GM18505 (cell line): ENCODE data around the gene ABL1.

Experiments
- ATAC-seq: cut with Tn5 transposase; IDR thresholded peaks from one replicate; pipeline ENCODE4 v1.9.1; 2021; ENCODE audit not compliant: unreplicated experiment
- POLR2A ChIP-seq: IDR thresholded peaks from 4 replicates; pipeline ENCODE4 v1.6.1; 2011; ENCODE audit warnings: borderline replicate concordance; ENCODE audit not compliant: insufficient read depth, insufficient read length; ENCODE audit errors: extremely low read depth

ABL1 gene

DNA sequence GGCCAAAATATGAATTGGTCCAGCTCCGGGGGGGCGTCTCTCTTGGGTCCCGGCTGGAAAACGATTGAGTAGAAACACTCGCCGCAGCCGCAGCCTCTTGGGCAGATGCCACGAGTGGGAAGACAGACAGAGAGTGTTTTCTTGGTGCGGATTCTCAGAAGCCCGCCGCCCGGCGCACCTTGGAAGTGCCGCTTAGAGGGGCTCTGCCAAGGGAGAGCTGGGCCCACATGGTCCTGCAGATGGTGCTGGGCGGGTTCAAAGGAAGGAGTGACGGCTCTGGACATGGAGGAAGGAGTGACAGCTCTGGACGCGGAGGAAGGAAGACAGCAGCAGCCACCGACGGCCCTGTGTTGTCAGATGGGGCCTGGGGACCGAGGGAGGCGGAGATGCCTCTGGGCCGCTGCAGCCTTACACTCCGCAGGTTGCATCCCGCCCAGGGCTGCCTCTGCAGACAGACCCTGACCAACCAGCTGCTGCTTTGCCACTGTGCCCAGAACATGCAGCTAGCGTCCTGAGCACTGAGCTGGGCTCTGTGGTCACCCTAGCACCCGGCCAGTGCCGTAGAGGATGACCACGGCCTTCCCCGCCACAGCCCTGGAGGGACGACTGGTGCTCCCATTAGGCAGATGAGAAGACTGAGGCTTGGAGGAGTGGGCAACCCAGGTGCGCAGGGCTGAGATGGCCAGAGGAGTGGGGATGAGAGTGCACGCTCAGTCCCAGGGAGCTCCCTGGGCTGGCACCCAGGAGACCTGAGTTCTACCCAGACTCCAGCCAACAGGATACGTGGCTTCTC lies 82.3 kb downstream of the ABL1 start:
- no peak for ATAC-seq
- no peak for TF ChIP-seq POLR2A

DNA sequence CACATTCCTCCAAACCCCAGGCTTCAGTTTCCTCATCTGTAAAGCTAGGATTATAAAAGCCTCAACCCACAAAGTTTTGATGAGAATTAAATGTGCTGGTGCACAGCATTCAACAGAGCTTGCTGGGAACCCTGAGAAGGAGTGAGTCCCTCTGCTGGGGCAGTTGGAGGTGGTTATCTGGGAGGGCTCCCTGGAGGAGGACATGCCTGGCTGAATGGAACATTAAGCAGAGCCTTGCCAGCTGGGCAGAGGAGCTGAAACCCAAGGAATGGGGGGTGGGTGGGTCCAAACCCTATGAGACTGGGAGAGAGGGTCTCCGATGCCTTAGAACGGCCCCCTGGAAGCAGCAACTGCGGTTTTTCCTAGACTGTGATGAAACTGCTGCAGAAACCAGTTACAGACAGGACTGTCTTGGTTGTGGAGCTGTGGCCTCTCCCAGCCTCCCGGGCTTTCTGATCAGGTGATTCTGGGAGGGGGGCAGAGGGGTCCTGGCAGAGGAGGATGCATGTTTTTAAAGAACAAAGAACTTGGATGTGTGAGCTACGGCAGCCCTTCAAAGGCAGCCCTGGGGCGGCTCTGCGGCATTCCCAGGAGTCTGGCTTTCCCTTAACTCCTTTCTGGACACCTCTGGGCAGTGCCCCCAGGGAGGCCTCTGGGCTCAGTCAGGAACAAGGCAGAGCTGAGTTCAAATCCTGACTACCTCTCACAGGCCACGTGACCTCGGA lies 83.2 kb downstream of the ABL1 start:
- no peak for TF ChIP-seq POLR2A
- no peak for ATAC-seq

DNA sequence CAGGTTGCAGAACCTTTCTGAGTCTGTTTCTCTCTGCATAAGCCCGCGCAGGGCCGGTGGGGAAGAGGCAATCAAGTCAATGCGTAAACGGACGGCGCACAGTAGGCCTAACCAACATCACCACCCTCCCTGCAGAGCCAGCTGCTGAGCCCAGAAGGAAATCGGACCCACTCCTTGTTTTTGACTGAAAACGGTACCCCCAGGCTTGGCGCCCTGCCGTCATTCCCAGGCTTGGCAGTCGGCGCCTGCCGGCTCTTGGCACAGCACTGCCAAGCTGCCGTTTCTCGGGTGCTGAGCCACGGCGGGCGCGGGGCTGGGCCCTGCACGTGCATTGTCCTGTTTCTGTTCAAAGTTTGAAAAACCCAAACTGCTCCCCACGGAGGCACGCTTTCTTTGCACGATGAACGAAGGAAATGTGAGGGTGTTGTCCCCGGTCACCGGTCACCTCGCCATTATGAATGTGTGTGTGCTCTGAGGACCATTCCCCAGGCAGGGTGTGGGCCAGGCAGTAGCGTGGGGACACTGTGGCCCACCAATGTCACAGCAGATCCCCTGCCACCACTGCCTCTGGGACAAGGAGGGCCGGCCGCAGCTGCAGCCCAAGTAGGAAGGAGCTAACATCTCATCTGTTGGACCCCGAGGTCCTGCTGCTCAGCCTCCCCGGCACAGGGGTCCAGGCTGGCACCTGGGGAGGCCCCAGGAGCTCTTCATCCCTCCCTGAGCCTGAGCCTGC lies 83.9 kb downstream of the ABL1 start:
- TF ChIP-seq POLR2A, result no peak
- no peak for ATAC-seq

DNA sequence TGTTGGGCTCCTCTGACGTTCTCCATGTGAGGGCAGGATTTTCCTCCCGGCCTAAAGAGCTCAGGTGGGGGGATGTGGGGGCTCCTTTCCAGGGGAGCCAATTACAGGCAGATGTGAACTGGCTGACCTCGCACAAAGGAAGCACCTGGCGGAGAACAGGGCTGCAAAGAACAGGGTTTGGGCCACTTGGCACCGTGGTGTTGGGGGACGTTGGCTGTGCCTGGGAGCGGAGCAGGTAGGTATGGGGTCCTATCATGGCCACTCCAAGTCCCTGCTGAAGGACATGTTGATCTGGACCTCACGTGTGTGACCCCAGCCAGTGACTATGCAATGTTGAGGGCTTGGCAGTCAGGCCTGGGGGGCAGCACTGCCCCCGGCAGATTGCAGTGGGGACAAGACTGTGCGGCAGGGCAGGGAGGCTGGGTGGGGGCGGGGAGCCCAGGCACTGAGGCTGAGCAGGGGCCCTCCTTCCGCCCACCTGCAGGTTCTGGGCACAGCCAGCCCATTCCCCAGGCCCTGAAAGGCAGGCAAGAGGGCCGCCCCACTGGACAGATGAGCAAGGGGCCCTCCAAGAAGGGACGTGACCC lies 84.6 kb downstream of the ABL1 start:
- no peak for ATAC-seq
- TF ChIP-seq POLR2A, result no peak

DNA sequence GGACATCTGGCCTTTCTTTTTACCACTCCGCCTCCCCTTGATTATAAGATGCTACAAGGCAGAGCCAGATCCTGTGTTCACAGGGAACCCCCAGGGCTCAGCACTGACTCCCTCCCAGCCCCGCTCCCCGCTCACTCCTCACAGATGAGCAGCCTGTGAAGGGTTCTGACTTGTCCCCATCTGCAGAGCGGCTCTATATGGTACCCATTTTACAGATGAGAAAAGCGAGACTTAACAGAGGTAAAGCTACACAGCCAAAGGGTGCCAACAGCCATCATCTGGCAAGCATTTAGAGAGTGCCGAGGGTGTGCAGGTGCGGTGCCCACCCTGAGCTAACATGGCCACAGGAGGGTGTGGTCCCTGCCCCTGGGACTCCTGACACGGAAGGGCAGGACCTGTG lies 85.2 kb downstream of the ABL1 start:
- no peak for TF ChIP-seq POLR2A

DNA sequence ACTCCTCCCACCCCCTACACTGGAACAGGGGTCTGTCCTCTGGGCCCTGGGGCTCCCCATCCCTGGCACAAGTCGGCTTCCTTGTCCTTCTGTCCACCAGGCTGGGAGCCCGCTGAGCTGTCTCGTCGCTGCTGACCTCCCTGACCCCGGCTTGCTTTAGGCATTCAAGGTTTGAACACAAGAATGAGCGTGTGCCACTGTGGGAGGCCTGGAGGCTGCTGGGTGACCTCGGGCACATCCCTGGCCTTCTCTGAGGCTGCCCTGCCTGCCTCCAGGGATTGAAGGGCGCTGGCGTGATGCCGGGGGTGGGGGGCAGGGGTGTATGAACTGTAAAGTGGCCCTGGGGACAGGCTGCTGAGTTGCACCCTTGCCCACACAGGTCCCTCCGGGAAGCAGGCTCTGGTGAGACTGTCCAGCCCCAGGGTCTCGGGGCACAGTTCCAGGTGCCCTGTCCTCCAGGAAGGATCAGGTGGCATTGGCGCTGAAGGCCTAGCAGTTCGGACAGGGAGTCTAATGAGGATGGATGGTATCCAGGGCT lies 85.8 kb downstream of the ABL1 start:
- ATAC-seq, result no peak
- no peak for TF ChIP-seq POLR2A

More for the DNA sequence above, 85.2 kb downstream of the ABL1 start:
- no peak for ATAC-seq

DNA sequence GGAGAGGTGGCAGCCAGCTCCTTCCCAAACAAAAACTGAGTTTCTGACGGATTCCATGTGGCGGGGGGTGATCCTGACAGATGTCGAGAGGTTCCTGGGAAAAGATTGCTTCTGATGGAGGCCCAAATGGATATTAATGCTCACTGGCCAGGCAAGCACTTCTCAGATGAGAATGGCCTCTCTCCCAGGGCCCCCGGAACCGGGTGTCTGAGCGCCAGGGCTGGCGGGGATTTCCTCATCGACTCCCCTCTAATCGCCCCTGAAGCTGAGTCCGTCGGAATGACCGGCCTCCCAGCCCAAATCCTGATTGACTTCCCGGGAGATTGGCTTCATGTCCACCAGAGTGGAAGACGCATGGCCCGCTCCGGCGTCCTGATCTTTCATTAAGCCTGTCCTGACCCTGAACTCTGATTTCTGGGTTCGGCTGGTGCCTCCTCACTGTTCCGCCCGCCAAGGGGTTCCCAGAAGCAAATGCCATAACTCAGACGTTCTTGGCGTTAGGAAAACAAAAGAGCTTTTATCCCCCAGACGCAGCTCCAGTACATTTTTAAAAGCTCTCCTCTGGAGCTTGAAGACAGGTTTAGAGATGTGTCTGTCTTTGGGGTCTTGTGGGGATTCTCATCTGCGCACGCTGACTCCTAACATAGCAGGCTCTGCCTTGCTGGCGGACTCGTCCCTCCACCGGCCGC lies 86.4 kb downstream of the ABL1 start:
- ATAC-seq, result no peak
- TF ChIP-seq POLR2A, result no peak

DNA sequence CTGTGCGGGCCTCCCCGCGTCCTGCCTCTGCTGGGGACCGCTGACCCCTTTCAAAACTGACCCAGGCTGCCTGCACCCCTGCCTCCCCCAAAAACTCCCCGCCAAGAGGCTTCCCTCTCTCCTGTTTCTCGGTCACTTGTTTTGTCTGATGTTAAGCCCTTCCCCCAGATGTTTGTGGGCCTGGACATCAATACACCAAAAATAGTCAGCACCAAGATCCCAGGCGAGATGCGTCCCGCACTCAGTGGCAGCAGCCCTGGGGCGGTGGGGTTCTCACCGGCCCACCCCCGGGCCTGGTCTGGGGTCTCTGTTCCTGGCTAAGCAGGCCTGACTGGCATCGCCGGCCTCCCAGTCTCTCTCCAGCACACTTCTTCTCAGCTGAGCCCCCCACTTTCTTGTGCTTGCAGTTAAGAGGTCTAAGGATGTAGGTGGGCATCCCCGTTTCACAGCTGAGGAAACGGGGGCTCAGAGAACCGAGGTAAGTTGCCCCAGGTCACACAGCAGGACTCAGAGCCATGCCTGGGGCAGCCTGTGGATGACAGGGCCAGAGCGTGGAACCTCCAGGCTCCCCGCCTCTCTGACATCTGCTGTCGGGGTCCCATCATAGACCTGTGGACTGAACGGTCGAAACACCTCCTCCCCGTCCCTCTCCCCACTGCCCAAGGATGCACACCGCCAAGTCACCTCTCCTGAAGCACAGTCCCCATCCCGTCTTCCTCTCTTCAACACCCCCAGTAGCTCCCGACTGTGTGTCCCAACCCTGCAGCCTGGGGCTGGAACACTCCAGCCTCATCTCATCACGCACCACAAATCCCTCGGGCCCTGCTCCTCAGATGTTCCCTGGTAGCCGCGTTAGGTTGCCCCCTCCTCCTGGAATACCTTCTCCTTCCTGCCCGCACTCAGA lies 87.2 kb downstream of the ABL1 start:
- no peak for ATAC-seq

DNA sequence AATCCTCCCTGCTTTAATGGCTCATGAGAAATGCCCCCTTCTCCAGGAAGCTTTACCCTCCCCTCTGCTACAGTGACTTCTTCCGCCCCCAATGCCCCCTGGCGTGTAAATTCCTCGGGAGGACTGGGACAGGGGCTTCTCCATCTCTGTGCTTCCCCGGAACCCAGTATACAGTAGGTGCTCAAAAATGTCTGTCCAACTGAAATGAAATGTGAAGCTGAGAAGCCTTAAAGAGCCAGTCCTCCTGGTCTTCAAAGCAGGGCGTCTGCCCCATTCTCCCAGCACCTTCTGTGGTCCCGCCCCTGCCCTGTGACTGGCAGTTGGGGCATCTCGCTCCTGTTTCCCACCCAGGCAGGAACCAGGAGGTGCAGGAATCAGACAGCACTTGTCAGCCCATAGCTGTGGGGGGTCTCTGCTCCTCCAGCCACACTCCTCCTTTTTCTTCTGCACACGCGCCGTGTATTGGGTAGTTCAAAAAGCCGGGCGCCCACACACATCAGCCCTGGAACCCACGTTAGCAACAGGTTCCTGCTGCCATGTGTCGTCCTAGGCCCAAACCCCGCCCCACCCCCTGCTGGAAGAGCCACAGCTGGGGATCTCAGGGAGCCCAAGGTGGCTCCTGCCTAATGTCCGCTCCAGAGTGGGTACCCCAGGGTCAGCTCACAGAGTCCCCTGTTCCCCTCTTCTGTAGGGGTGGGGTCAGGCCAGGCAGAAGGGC lies 88.0 kb downstream of the ABL1 start:
- no peak for TF ChIP-seq POLR2A
- no peak for ATAC-seq

More for the DNA sequence above, 87.2 kb downstream of the ABL1 start:
- TF ChIP-seq POLR2A, result no peak

DNA sequence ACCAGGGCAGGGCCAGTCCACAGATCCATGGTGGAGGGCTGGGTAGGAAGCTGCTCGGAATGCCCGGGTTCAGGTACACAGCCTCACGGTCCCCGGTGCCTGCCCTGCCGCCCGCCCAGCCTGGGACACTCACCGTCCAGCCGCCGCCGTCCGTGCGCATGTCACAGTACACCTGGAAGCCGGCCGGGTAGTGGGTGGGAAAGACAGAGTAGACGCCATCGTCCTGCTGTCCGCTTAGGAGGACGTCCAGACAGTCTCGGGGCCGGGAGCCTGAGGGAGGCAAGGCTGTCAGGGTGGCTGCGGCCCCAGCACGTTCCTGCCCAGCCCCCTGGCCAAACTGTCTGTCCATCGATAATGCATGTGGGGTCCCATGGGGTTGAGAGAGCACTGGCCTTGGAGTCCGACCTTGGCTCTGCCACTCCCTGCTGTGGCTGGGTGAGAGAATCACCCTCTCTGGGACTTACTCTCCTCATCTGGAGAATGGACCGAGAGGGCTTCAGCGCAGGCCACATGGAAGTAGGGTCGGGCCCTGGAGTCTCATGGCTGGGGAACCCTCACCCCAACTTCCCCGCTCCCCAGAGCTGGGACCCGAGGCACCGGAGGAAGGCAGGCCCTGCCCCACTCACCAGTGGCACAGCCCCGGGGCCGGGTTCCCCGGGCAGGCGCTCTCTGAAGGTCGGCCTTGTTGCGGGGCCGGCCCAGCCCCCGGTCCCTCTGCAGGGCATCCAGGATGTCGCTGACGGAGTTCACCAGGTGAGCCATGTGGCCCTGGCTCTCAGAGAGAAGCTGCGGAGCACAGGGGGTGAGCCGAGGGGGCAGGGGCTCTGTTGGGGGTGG lies 88.8 kb downstream of the ABL1 start:
- ATAC-seq, result no peak
- TF ChIP-seq POLR2A, result no peak

DNA sequence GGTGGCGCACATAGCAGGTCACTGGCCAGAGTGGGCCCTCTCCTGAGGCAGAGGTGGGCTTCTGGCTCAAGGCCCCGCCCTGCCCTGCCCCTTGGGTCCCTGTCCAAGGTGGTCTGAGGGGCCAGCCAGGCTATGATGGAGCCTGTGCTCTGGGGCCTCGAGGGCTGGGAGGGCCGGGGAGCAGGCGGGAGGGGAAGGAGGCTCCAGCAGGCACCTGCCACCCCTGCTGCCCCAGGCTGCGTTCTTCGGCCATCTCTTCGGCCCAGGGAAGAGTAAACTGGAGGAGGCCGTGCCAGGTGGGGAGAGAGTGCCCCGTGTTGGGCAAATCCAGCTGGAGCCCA lies 89.4 kb downstream of the ABL1 start:
- no peak for ATAC-seq
- TF ChIP-seq POLR2A, result no peak
